SU-DHL-6 (cell line): Measurements from ENCODE around the gene TBX2.

ENCODE experiments used
- EZH2phosphoT487 ChIP-seq: fragments of 200-600 bp; sonication (generic), shearing (Covaris generic); conservative IDR thresholded peaks from 2 replicates; pipeline ENCODE4 v1.6.1; 2018; ENCODE audit warnings: mild to moderate bottlenecking, antibody characterized with exemption, low read length, moderate library complexity, mixed read lengths
- TF ChIP-seq, protein P1 (sequence below): fragments of 200-600 bp; sonication (generic); IDR thresholded peaks from one replicate; pipeline ENCODE4 v1.5.1; 2017; ENCODE audit warnings: antibody characterized with exemption, mild to moderate bottlenecking, low read length, moderate library complexity; ENCODE audit not compliant: insufficient read depth, poor library complexity, severe bottlenecking

DNA sequence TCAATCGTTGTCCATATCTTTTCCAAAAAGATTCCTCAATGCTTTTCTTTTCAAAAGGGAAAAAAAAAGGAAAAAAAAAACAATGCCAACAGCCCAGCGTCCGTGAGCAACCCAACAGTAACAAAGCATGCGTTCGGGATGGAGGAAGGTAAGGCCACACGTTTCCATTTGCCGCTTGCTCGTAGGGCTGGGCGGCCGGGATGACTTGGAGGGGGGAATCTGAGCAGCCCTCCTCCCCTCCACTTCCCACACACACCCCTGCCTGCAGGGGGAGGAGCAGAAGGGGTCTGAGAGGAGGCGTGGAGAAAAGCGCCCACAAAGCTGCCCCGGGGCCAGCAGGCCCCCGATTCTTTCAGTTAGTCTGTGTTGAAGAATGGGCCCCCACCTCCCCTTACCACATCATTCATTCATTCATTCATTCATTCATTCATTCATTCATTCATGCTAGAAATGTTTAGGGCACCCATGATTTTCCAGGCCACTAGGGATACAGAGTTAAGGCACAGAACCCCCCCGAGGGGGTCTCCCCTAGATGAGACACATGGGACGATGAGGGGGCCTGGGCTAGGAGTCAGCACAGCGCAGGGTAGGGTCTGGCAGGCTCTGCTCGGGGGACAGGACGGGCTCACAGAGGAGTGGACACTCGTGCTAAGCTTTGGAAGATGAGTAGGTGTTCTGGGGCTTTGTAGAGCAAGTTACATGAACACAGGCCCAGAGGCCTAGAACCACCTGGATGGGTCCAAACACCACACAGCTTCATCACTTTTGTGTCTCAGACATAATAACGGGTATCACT is 10.9 kb upstream of the TBX2 start:
- TF ChIP-seq, protein P1, sequence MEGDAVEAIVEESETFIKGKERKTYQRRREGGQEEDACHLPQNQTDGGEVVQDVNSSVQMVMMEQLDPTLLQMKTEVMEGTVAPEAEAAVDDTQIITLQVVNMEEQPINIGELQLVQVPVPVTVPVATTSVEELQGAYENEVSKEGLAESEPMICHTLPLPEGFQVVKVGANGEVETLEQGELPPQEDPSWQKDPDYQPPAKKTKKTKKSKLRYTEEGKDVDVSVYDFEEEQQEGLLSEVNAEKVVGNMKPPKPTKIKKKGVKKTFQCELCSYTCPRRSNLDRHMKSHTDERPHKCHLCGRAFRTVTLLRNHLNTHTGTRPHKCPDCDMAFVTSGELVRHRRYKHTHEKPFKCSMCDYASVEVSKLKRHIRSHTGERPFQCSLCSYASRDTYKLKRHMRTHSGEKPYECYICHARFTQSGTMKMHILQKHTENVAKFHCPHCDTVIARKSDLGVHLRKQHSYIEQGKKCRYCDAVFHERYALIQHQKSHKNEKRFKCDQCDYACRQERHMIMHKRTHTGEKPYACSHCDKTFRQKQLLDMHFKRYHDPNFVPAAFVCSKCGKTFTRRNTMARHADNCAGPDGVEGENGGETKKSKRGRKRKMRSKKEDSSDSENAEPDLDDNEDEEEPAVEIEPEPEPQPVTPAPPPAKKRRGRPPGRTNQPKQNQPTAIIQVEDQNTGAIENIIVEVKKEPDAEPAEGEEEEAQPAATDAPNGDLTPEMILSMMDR, result no peak
- TF ChIP-seq EZH2phosphoT487, result no peak
